GM13977 (cell line): ENCODE results near the gene DGKH.
A peak's percentile ranks its signal among the peaks of the same experiment; 100 is the strongest.

Experiments used
- DNase-seq: peaks from one replicate; pipeline ENCODE4 v3.0.0; 2012; ENCODE audit warnings: low spot score
- CTCF ChIP-seq: IDR thresholded peaks from 2 replicates; pipeline ENCODE4 v1.5.1; 2012; ENCODE audit warnings: mild to moderate bottlenecking, control low read depth; ENCODE audit not compliant: insufficient read depth; ENCODE audit errors: extremely low read depth, missing control alignments
- in situ Hi-C: fragments of 300-500 bp; cut with MboI; formaldehyde crosslinking; loops from one replicate; pipeline ENCODE4 v1.12.0; 2022; ENCODE audit warnings: low sequenced_read_pairs, low pct_unique_long_range_greater_than_20kb, mixed read lengths, inconsistent platforms; ENCODE audit not compliant: unreplicated experiment

The DGKH gene

GRCh38 chr13:42047561-42048341, 697 bp upstream of the DGKH start:
- peak; percentile 73 for DNase-seq

GRCh38 chr13:42048684-42049453, 421 bp downstream of the DGKH start:
- in situ Hi-C loops: no loop called here
- peak; percentile 33 for TF ChIP-seq CTCF
- DNase-seq: peak; percentile 86

More at GRCh38 chr13:42047561-42048341, 697 bp upstream of the DGKH start:
- in situ Hi-C loops: no loop called here
- TF ChIP-seq CTCF: no peak

- TF ChIP-seq CTCF: no peak
- DNase-seq: no peak
- in situ Hi-C loops: no loop called here
Measured at GRCh38 chr13:42049454-42049813, 986 bp downstream of the DGKH start.

- TF ChIP-seq CTCF: no peak
Measured at GRCh38 chr13:42054798-42055499, 6.5 kb downstream of the DGKH start.

GRCh38 chr13:42055500-42056085, 7.1 kb downstream of the DGKH start:
- in situ Hi-C loops: no loop called here
- no peak for TF ChIP-seq CTCF

More at GRCh38 chr13:42054798-42055499, 6.5 kb downstream of the DGKH start:
- in situ Hi-C loops: no loop called here
- no peak for DNase-seq

GRCh38 chr13:42056146-42056545, 7.7 kb downstream of the DGKH start:
- TF ChIP-seq CTCF: no peak
- no peak for DNase-seq
- in situ Hi-C loops: no loop called here

More at GRCh38 chr13:42055500-42056085, 7.1 kb downstream of the DGKH start:
- no peak for DNase-seq
